Stimulated activated CD4-positive, alpha-beta T cell treated with anti-CD3 and anti-CD28 coated beads, Interleukin-4, amount 100 ng/mL, for 24 hours (primary cell): Measurements from ENCODE around the gene ANGEL2.

Source experiments
- DNase-seq: peaks from one replicate; pipeline ENCODE4 v3.0.0-alpha.2; 2020

Gene ANGEL2

DNA sequence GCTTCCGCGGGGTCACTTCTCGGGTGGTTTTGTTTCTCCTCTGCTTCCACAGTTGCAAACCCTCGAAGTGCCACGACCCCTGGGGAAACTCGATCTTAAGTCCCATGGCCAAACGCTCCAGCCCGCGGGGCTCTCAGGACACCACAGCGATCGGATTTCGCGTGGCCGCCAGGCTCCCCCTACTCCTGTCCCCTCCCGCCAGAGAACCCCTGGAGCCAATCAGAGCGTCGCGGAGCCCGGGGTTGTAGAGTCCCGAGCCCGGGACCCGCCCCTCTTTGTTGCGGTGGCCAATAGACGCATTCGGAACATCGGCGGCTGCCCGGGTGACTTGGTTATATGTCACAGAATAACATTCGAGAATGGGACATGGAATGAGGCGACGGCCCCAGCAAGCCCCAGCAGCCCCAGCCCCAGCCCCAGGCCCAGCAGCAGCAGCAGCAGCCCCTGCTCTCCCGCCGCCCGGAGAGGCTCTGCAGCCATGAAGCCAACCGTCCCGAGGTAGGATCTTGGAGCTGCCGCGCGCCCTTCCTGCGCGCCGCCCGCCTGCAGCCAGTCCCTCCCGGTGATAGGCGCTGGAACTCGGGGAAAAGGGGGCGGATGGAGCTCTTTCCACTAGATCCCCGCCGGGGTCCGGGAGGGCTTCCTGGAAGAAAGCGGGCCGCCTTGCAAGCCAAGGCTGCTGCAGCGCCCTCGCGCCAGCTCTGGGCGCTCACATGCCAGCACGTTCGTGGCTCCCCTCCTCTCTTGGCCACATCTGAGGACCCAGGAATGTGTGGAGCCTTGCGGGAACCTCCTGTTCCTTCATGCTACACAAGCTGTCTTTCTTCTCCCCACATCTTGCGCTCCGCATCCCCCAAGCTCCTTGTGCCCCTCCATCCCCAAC is 65.2 kb downstream of the ANGEL2 start, which contains the start of gene VASH2:
VASH2 (plus strand) TSS at position 299 of the 883 bp plus-strand sequence. CDS start 1,002 bp downstream, outside the sequence.
- DNase-seq, result peak; percentile 65

DNA sequence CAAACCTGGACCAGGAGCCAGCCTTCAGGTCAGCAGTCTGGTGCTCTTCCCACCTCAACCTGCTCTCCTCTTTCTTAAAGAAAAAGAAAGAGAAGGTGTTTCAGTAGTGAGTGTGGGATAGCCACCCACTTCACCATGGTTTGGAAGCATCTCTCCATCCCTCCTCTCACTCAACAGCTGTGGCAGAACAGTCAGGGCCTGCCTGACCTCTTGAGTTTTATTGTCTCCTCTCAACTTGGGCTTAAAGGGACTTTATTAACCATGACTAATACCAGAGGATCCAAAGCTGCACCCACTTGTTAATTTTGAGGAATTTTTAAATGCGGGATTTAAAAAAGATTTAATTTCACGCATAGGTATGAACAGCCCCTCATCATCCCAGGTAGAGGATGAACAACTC is 65.9 kb downstream of the ANGEL2 start:
- DNase-seq, result no peak

- DNase-seq, result no peak
Measured at GRCh38 chr1:212946872-212947271, 68.8 kb downstream of the ANGEL2 start.

- no peak for DNase-seq
Measured at GRCh38 chr1:212945463-212946160, 70.1 kb downstream of the ANGEL2 start.

- no peak for DNase-seq
Measured at GRCh38 chr1:212945056-212945455, 70.6 kb downstream of the ANGEL2 start.

GRCh38 chr1:212944229-212944901 is 71.3 kb downstream of the ANGEL2 start:
- no peak for DNase-seq

- no peak for DNase-seq
Measured at GRCh38 chr1:212943393-212943710, 72.3 kb downstream of the ANGEL2 start.

GRCh38 chr1:212942679-212943392 is 72.8 kb downstream of the ANGEL2 start:
- no peak for DNase-seq
